ENCODE measurements around the gene RUVBL2. TPM values are rescaled to one million over a fixed set of nuclear protein-coding genes. Genes with fewer than 3 reads are reported as not detected.

Gene RUVBL2
- total RNA-seq, 4 donors from 2014 or later: 80.5 to 131 (median 118) TPM

DNA sequence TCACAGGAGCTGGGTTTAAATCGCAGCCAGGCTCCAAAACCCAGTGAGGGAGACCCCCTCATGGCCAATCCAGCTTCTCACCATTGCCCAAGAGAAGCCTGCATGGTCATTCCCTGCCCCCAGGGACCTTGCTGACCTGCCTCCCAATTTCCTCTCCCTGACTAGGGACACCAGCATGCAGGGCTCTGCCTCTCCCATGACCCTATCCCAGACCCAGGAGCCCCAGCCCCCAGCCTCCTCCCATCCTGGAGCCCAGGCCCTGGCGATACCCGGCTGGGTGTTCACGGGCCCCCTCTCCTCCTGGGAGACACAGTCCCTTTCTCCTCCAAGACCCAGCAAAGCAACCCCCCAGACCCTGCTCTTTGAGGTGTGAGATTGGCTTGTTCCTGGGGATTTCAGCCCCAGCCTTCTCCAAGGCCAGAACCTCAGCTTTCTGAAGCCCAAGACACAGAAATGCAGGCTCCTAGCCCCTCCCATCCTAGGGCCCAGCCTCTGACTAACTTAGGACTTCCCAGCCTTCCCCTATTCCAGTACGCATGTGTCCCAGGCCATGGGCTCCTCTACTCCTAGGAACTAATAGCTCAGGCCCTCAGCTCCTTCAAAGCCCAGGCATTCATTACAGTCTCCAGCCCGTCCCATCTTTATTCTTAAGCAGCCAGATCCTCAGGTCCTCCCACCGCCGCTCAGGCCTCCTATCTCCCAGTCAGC lies 1.7 kb upstream of the RUVBL2 start:
- intact Hi-C loops (cut with DNase I): no loop called here
- peak; percentile 61 to 64 for DNase-seq

DNA sequence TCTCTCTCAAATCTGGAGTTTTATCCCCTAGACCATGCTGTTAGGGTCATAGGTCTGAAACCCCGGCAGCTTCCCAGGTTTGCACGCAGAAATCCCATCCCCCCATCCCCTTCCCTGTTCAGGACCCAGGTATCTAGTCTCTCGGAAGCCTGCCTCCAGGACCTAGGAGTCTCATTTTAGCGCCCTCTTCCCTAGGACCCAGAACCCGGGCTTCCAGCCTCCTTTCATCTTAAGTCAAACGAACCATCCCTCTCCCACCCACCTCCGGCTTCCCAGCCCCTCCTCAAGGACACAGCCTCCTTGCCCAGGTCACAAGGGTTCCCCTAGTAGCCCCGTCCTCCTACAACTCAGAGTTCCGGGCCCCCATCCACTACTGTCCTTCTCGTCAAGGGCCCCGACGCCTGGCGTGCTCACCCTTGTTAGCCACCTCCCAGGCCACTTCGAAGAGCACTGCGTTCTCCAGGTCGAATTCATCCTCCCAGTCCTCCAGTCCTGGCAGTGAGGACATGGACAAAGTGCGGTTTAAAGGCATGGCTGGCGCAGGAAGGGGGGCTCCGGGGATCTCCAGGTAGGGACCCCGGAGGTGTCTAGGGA lies 1.0 kb upstream of the RUVBL2 start:
- Histone ChIP-seq H3K27me3 (no peaks in the 10 kb centered on the region), H3K36me3 (peaks cover 0 to 8% of the 10 kb centered on the region in 2 donors), H3K4me1 (peaks cover 20 to 23% of the 10 kb centered on the region in 2 donors), H3K9me3 (no peaks in the 10 kb centered on the region), H3K27ac (peak overlapping the region; percentile 64 to 90 (median 87)), H3K4me3 (replicated peaks in 1 of 3) (peak overlapping the region; percentile 13 to 92 (median 50))
- 0 to 1% methylated on average over 18 to 20 of the region's 20 CpGs for WGBS, 2 donors
- TF ChIP-seq, protein P1, sequence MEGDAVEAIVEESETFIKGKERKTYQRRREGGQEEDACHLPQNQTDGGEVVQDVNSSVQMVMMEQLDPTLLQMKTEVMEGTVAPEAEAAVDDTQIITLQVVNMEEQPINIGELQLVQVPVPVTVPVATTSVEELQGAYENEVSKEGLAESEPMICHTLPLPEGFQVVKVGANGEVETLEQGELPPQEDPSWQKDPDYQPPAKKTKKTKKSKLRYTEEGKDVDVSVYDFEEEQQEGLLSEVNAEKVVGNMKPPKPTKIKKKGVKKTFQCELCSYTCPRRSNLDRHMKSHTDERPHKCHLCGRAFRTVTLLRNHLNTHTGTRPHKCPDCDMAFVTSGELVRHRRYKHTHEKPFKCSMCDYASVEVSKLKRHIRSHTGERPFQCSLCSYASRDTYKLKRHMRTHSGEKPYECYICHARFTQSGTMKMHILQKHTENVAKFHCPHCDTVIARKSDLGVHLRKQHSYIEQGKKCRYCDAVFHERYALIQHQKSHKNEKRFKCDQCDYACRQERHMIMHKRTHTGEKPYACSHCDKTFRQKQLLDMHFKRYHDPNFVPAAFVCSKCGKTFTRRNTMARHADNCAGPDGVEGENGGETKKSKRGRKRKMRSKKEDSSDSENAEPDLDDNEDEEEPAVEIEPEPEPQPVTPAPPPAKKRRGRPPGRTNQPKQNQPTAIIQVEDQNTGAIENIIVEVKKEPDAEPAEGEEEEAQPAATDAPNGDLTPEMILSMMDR (IDR thresholded peaks at IDR 0.05): no peak
- TF ChIP-seq POLR2A (IDR thresholded peaks at IDR 0.05): no peak
- DNase-seq: peak in 1 of 2 donors; percentile 48
- intact Hi-C loops (cut with DNase I): no loop called here

More for the DNA sequence above, 1.7 kb upstream of the RUVBL2 start:
- Histone ChIP-seq H3K27ac (peak overlapping the region; percentile 64 to 90 (median 87)), H3K4me1 (peaks cover 20 to 23% of the 10 kb centered on the region in 2 donors), H3K36me3 (peaks cover 0 to 8% of the 10 kb centered on the region in 2 donors), H3K4me3 (replicated peaks in 1 of 3) (peak overlapping the region; percentile 13 to 92 (median 50)), H3K27me3 (no peaks in the 10 kb centered on the region), H3K9me3 (no peaks in the 10 kb centered on the region)
- 7 to 21% methylated on average over 6 to 8 of the region's 8 CpGs for WGBS, 2 donors
- TF ChIP-seq, protein P1 (IDR thresholded peaks at IDR 0.05): no peak
- peak in 1 of 2 donors; percentile 50 for TF ChIP-seq POLR2A (IDR thresholded peaks at IDR 0.05)

DNA sequence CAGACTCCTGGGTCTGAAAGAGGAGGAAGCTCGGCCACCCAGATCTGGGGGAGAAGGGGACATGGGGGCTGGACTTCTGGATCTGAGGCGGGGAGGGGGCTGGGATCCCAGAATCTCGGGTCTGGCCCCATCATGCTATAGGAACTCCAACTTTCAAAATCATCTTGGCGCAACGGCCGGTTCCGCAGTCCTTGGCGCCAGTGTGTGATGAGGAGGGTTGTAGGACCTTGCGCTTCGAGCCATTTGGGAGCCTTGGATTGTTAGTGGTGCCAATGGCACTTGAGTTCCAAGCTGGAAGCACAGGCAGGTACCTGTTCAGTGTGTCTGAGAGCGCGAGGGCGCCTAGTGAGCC lies 324 bp downstream of the RUVBL2 start:
- intact Hi-C loops (cut with DNase I): no loop called here
- WGBS, 2 donors: 1 to 3% methylated on average over 13 of the region's 13 CpGs

DNA sequence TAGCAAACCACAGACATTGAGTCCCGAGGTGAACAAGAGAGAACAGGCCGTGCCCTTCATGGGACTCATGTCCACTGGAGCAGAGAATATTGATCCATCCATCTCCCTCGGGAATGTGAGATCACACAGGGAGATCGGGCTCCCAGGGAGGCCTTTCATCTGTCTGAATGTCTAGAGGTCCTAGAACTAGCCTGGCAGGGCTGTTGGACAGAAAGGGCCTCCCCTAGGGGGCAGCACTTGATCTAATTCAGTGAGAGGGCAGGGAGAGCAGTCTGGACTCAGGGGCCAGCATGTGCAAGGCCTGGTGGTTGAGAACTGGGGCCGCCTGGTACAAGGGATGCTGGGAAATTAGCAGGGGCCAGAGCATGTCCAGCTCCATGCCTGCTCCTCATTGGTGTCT lies 4.3 kb downstream of the RUVBL2 start:
- Histone ChIP-seq H3K36me3 (peaks cover 0 to under 1% of the 10 kb centered on the region in 2 donors), H3K4me1 (peaks cover 8 to 11% of the 10 kb centered on the region in 2 donors), H3K27me3 (no peaks in the 10 kb centered on the region), H3K27ac (no peak overlapping the region), H3K4me3 (replicated peaks in 1 of 3) (no peak overlapping the region), H3K9me3 (no peaks in the 10 kb centered on the region)
- intact Hi-C loops (cut with DNase I): no loop called here
- peak; percentile 20 to 27 for DNase-seq
- WGBS, 2 donors: 62 to 74% methylated on average over 2 to 5 of the region's 5 CpGs
- TF ChIP-seq POLR2A (IDR thresholded peaks at IDR 0.05): no peak
- TF ChIP-seq, protein P1 (IDR thresholded peaks at IDR 0.05): peak in 1 of 6 experiments; percentile 12

More for the DNA sequence above, 324 bp downstream of the RUVBL2 start:
- Histone ChIP-seq H3K36me3 (no peaks in the 10 kb centered on the region), H3K9me3 (no peaks in the 10 kb centered on the region), H3K27ac (peak overlapping the region in 2 of 3 donors; percentile 87 to 90), H3K4me1 (peaks cover 20 to 23% of the 10 kb centered on the region in 2 donors), H3K27me3 (no peaks in the 10 kb centered on the region), H3K4me3 (replicated peaks in 1 of 3) (peak overlapping the region; percentile 22 to 92 (median 40))
- no peak for DNase-seq
- no peak for TF ChIP-seq POLR2A (IDR thresholded peaks at IDR 0.05)
- TF ChIP-seq, protein P1 (IDR thresholded peaks at IDR 0.05): no peak
